MM.1S (cell line): Measurements from ENCODE around the gene DNASE1L3.

Experiments used
- DNase-seq: peaks from one replicate; pipeline ENCODE4 v3.0.0-alpha.2; 2015
- H2AFZ ChIP-seq: fragments of 300-600 bp; sonication (generic); 2 replicates; pipeline ENCODE4 v1.6.0; 2016; ENCODE audit warnings: antibody characterized with exemption, low read length
- H3F3A ChIP-seq: fragments of 300-600 bp; sonication (generic); 2 replicates; pipeline ENCODE4 v1.6.1; 2016; ENCODE audit warnings: mild to moderate bottlenecking, antibody characterized with exemption, low read length, moderate library complexity, mixed read lengths; ENCODE audit not compliant: insufficient read depth
- H3K27ac ChIP-seq: fragments of 300-600 bp; sonication (generic); 2 replicates; pipeline ENCODE4 v1.5.1; 2016; ENCODE audit warnings: mild to moderate bottlenecking, low read length
- H3K27me3 ChIP-seq: fragments of 300-600 bp; sonication (generic); replicated peaks from 2 replicates; pipeline ENCODE4 v1.6.0; 2016; ENCODE audit warnings: low read length; ENCODE audit not compliant: insufficient read depth
- H3K36me3 ChIP-seq: fragments of 300-600 bp; sonication (generic); replicated peaks from 2 replicates; pipeline ENCODE4 v1.6.1; 2016; ENCODE audit warnings: mild to moderate bottlenecking, low read length, mixed read lengths; ENCODE audit not compliant: insufficient read depth
- H3K4me1 ChIP-seq: fragments of 300-600 bp; sonication (generic); 2 replicates; pipeline ENCODE4 v1.6.1; 2016; ENCODE audit warnings: low read length, mixed read lengths
- H3K4me2 ChIP-seq: fragments of 300-600 bp; sonication (generic); 2 replicates; pipeline ENCODE4 v1.6.0; 2016; ENCODE audit warnings: low read depth, low read length
- H3K4me3 ChIP-seq: fragments of 300-600 bp; sonication (generic); 2 replicates; pipeline ENCODE4 v1.5.1; 2016; ENCODE audit warnings: low read length, mixed read lengths
- H3K79me2 ChIP-seq: fragments of 300-600 bp; sonication (generic); 2 replicates; pipeline ENCODE4 v1.6.1; 2016; ENCODE audit warnings: mixed run types, low read length, mixed read lengths
- H3K9ac ChIP-seq: fragments of 300-600 bp; sonication (generic); 2 replicates; pipeline ENCODE4 v1.6.1; 2016; ENCODE audit warnings: low read length, mixed read lengths
- H3K9me2 ChIP-seq: fragments of 300-600 bp; sonication (generic); replicated peaks from 2 replicates; pipeline ENCODE4 v1.6.1; 2016; ENCODE audit warnings: mild to moderate bottlenecking, low read length, mixed read lengths; ENCODE audit not compliant: insufficient read depth
- H3K9me3 ChIP-seq: fragments of 300-600 bp; sonication (generic); replicated peaks from 2 replicates; pipeline ENCODE4 v1.6.1; 2016; ENCODE audit warnings: mild to moderate bottlenecking, low read length, mixed read lengths; ENCODE audit not compliant: insufficient read depth
- H4K20me1 ChIP-seq: fragments of 300-600 bp; sonication (generic); 2 replicates; pipeline ENCODE4 v1.6.1; 2016; ENCODE audit warnings: mild to moderate bottlenecking, low read length, moderate library complexity, mixed read lengths; ENCODE audit not compliant: insufficient read depth
- CTCF ChIP-seq: fragments of 300-600 bp; sonication (generic); IDR thresholded peaks from 2 replicates; pipeline ENCODE4 v1.5.1; 2016; ENCODE audit warnings: antibody characterized with exemption, low read length, mixed read lengths
- EZH2 ChIP-seq: fragments of 300-600 bp; sonication (generic); optimal IDR thresholded peaks from 2 replicates; pipeline ENCODE3; 2017; ENCODE audit warnings: low read depth, mild to moderate bottlenecking, antibody characterized with exemption, low read length, mixed read lengths
- EZH2phosphoT487 ChIP-seq: fragments of 300-600 bp; sonication (generic); IDR thresholded peaks from 2 replicates; pipeline ENCODE4 v1.6.1; 2018; ENCODE audit warnings: antibody characterized with exemption, low read length

The DNASE1L3 gene

DNA sequence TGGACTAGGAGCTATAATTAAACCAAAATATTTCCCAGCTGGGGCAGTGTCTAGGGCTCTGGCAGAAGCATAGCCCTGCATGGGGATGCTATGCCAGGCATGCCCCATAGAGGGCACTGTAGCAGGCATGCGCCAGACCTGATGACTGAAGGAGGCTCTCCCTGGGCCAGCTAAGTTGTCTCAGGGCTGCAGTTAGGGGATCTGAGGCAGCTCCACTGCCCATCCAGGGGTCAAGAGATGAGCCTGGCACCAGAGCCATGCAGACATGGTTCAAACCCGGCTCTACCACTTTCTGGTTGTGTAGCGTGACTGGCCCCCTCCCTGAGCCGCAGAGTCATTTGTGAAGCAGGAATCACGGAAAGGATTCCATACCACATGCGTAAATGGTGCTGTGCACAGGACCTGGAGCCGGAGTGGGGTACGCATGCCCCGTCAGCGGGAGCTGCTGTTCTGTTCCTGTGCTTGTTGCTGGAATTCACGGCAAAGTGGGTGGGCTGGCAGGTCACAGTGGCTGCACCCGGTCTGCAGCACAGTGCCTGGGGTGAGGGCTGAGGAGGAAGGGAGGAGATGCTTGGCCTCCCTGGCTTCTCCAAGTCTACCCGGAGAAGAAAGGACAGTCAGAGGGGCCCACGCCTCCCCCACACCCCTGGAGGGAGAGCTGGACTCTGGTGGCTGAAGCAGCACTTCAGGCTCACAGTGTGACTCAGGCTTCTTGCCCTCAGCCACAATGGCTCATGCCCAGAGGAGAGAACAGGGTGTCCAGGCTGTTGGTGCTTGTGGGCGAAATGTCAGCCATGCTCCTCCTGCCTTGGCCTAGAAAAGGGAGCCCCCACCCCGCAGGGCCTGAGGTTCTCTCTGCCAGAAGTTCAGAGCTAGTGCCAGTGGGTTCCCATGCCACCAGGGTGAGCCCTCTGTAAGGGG is 43.1 kb downstream of the DNASE1L3 start:
- H3K27ac ChIP-seq, result no peak overlapping the region
- H3K4me3 ChIP-seq, result no peak overlapping the region
- no peaks in the 10 kb centered on the region for H3F3A ChIP-seq
- H3K9ac ChIP-seq, result no peak overlapping the region
- H3K9me2 ChIP-seq, result no peaks in the 10 kb centered on the region
- DNase-seq, result peak; percentile 60
- no peaks in the 10 kb centered on the region for H3K36me3 ChIP-seq
- peaks cover 3% of the 10 kb centered on the region; the same call in 1 of the 2 replicates for H4K20me1 ChIP-seq
- no peaks in the 10 kb centered on the region for H3K9me3 ChIP-seq
- TF ChIP-seq CTCF (peak; percentile 91), EZH2 (no peak), EZH2phosphoT487 (no peak)
- no peak overlapping the region for H3K4me2 ChIP-seq
- H3K4me1 ChIP-seq, result no peaks in the 10 kb centered on the region
- no peak overlapping the region for H2AFZ ChIP-seq
- no peaks in the 10 kb centered on the region for H3K79me2 ChIP-seq
- no peaks in the 10 kb centered on the region for H3K27me3 ChIP-seq

DNA sequence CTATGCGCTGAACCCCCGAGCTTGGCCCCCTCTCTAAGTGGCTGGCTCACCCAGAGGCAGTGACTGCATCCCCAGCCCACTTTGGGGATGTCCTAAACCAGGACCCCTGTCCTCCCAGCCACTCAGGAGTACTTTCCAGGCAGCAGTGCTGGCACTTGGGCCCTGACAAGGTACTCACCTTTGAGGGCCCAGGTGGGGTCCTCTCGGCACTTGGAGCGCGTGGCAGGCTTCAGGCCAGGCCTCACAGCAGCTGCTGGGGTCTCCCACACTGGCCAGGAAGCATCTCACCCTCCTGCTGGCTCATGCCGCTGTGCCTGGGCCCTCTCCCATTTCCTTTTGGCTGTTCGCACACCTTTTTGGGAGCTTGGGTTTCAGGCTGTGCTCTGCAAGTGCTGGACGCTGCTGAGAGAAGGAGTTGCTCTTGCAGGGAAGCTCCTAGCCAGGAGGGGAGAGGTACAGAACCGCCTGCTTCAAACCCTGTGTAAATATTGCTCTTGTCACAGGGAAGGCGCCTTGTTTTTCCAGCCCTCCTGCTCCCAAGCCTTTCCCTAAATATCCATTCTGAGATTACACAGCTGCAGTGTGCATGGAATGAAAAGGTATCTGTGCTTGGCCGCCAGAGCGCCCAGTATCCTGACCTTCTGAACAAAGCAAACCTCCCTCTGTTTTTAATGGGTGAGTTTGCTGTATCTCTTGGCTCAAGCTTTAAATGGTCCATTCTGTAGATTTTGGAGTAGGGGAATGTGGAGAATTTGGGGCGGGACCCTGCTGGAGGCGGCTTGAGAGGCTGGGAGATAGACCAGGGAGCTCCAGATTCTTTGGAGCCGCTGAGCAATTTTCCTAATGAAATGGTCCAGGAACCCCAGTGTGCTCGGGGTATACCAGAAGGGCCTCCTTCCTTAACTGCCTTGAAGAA is 45.6 kb downstream of the DNASE1L3 start:
- Histone ChIP-seq H3K9ac (no peak overlapping the region), H3K36me3 (no peaks in the 10 kb centered on the region), H3K4me1 (no peaks in the 10 kb centered on the region), H3F3A (no peaks in the 10 kb centered on the region), H3K79me2 (no peaks in the 10 kb centered on the region), H2AFZ (no peak overlapping the region), H3K9me3 (no peaks in the 10 kb centered on the region), H4K20me1 (peaks cover 3% of the 10 kb centered on the region; the same call in 1 of the 2 replicates), H3K27me3 (no peaks in the 10 kb centered on the region), H3K4me2 (no peak overlapping the region), H3K9me2 (no peaks in the 10 kb centered on the region), H3K4me3 (no peak overlapping the region), H3K27ac (no peak overlapping the region)
- DNase-seq, result no peak
- TF ChIP-seq EZH2 (no peak), CTCF (no peak), EZH2phosphoT487 (no peak)

GRCh38 chr3:58164199-58164879 is 46.4 kb downstream of the DNASE1L3 start:
- Histone ChIP-seq H3K9me3 (no peaks in the 10 kb centered on the region), H3K27me3 (no peaks in the 10 kb centered on the region), H3K27ac (no peak overlapping the region), H2AFZ (no peak overlapping the region), H3K36me3 (no peaks in the 10 kb centered on the region), H3K9ac (no peak overlapping the region), H3F3A (no peaks in the 10 kb centered on the region), H3K4me1 (no peaks in the 10 kb centered on the region), H3K4me3 (no peak overlapping the region), H3K4me2 (no peak overlapping the region), H4K20me1 (peaks cover 3% of the 10 kb centered on the region; the same call in 1 of the 2 replicates), H3K79me2 (no peaks in the 10 kb centered on the region), H3K9me2 (no peaks in the 10 kb centered on the region)
- TF ChIP-seq EZH2phosphoT487, result no peak
- no peak for TF ChIP-seq EZH2
- TF ChIP-seq CTCF, result no peak
- DNase-seq, result no peak
